CD4-positive, alpha-beta T cell treated with Interleukin-4 for 1 hour (primary cell): ENCODE data around the gene ZMYND10.
A peak's percentile ranks its signal among the peaks of the same experiment; 100 is the strongest.
"Not testable (repeated sequence)": the region's sequence is repeated elsewhere in the genome, so short reads cannot be mapped to it uniquely, and the experiment has no call there.

ENCODE experiments used
- DNase-seq, 2 donors: peaks; one replicate each; pipeline ENCODE4 v3.0.0-alpha.2; 2020 to 2022

The ZMYND10 gene

GRCh38 chr3:50324351-50325112 lies 21.0 kb downstream of the ZMYND10 start:
- DNase-seq, result peak; percentile 68 to 70

- no peak for DNase-seq
Measured at GRCh38 chr3:50323614-50324199, 21.8 kb downstream of the ZMYND10 start.

GRCh38 chr3:50323092-50323600 lies 22.4 kb downstream of the ZMYND10 start:
- DNase-seq, result no peak

- no peak for DNase-seq
Measured at GRCh38 chr3:50322386-50323091, 23.0 kb downstream of the ZMYND10 start, which contains the start of gene HYAL2. TSS of gene HYAL2 (minus strand) at chr3:50322745. CDS start at chr3:50320489, 2,256 bp downstream.

- DNase-seq, result no peak
Measured at GRCh38 chr3:50322115-50322385, 23.5 kb downstream of the ZMYND10 start.

- peak; percentile 84 to 87 for DNase-seq
Measured at GRCh38 chr3:50321336-50322114, 24.0 kb downstream of the ZMYND10 start.

GRCh38 chr3:50320853-50321335 lies 24.6 kb downstream of the ZMYND10 start:
- DNase-seq, result peak in 1 of 2 donors; percentile 54

- DNase-seq, result no peak
Measured at GRCh38 chr3:50319894-50320625, 25.5 kb downstream of the ZMYND10 start.

GRCh38 chr3:50319181-50319893 lies 26.2 kb downstream of the ZMYND10 start:
- DNase-seq, result no peak

GRCh38 chr3:50318615-50319014 lies 26.9 kb downstream of the ZMYND10 start:
- DNase-seq, result peak in 1 of 2 donors; percentile 24

- DNase-seq, result no peak
Measured at GRCh38 chr3:50318163-50318562, 27.4 kb downstream of the ZMYND10 start.

- no peak for DNase-seq
Measured at GRCh38 chr3:50317300-50317699, 28.2 kb downstream of the ZMYND10 start.

- DNase-seq, result peak; percentile 62 to 76
Measured at GRCh38 chr3:50316657-50317242, 28.8 kb downstream of the ZMYND10 start.

- DNase-seq, result no peak
Measured at GRCh38 chr3:50314816-50315215, 30.7 kb downstream of the ZMYND10 start.

- no peak for DNase-seq
Measured at GRCh38 chr3:50314342-50314741, 31.2 kb downstream of the ZMYND10 start.

- not testable (repeated sequence) for DNase-seq
Measured at GRCh38 chr3:50312041-50312440, 33.5 kb downstream of the ZMYND10 start.

GRCh38 chr3:50304601-50305000 lies 40.9 kb downstream of the ZMYND10 start:
- DNase-seq, result no peak

- DNase-seq, result no peak
Measured at GRCh38 chr3:50303013-50303815, 42.3 kb downstream of the ZMYND10 start, which contains the start of gene HYAL1. TSS of gene HYAL1 (minus strand) at chr3:50303574. CDS start at chr3:50302956, 618 bp downstream.

GRCh38 chr3:50302095-50303012 lies 43.2 kb downstream of the ZMYND10 start:
- DNase-seq, result no peak
